Panc1 (cell line): Measurements from ENCODE around the gene NEAT1. TPM values are rescaled to one million over a fixed set of nuclear protein-coding genes. Genes with fewer than 3 reads are reported as not detected.

ENCODE experiments used
- ATAC-seq: fragments of 200-7000 bp; cut with Tn5 transposase; 2 replicates; pipeline ENCODE4 v1.9.1; 2020; ENCODE audit warnings: mild to moderate bottlenecking, moderate library complexity
- BruUV-seq: library from RNA; stranded (reverse); fragments of 400-500 nt; replicated peaks from 2 replicates; lab custom pipeline; 2021; lab: Mats Ljungman, UMichigan
- CTCF ChIA-PET: fragments of 300-600 bp; sonication (Branson Sonifier 250); formaldehyde crosslinking; loops from one replicate; lab custom pipeline; 2022; ENCODE audit warnings: antibody characterized with exemption; lab: Charles Lee
- POLR2A ChIA-PET: fragments of 300-600 bp; sonication (Branson Sonifier 250); formaldehyde crosslinking; loops from one replicate; lab custom pipeline; 2022; ENCODE audit warnings: antibody characterized with exemption; lab: Charles Lee
- DNase-seq: peaks from one replicate; pipeline ENCODE4 v3.0.0-alpha.2; 2010; ENCODE audit warnings: low read depth, low spot score
- H3K27ac ChIP-seq: 2 replicates; pipeline ENCODE4 v1.5.1; 2011; ENCODE audit warnings: mild to moderate bottlenecking, low read length, inconsistent platforms
- H3K27me3 ChIP-seq: fragments of 200-500 bp; sonication (Bioruptor generic); 2 replicates; pipeline ENCODE4 v1.6.0; 2014; ENCODE audit warnings: low read length, inconsistent platforms; ENCODE audit not compliant: control insufficient read depth, insufficient read depth
- H3K36me3 ChIP-seq: fragments of 200-500 bp; sonication (Bioruptor generic); 2 replicates; pipeline ENCODE4 v1.5.1; 2014; ENCODE audit warnings: inconsistent platforms, mild to moderate bottlenecking, low read length, moderate library complexity; ENCODE audit not compliant: control insufficient read depth, insufficient read depth
- H3K4me1 ChIP-seq: 2 replicates; pipeline ENCODE4 v1.5.1; 2011; ENCODE audit warnings: inconsistent platforms, mild to moderate bottlenecking, low read length, moderate library complexity; ENCODE audit not compliant: control insufficient read depth, insufficient read depth
- H3K4me3 ChIP-seq, 2 experiments: 2 replicates each; pipeline ENCODE4 v1.5.1; 2011 to 2012; ENCODE audit warnings: low read depth in 2 of 2, low read length in 2 of 2, mild to moderate bottlenecking in 2 of 2, inconsistent platforms in 1 of 2, moderate library complexity in 1 of 2
- H3K9me3 ChIP-seq: fragments of 200-500 bp; sonication (Bioruptor generic); 2 replicates; pipeline ENCODE4 v1.5.1; 2014; ENCODE audit warnings: low read depth, mild to moderate bottlenecking, inconsistent platforms, low read length, moderate library complexity; ENCODE audit not compliant: control insufficient read depth, insufficient read depth
- POLR2AphosphoS5 ChIP-seq: IDR thresholded peaks from 2 replicates; pipeline ENCODE4 v1.6.1; 2012; ENCODE audit warnings: mild to moderate bottlenecking, low read depth, low read length, moderate library complexity
- SIN3A ChIP-seq: IDR thresholded peaks from 2 replicates; pipeline ENCODE4 v1.6.1; 2012; ENCODE audit warnings: low read depth, mild to moderate bottlenecking, low read length, moderate library complexity, borderline replicate concordance; ENCODE audit not compliant: insufficient read depth
- TCF7L2 ChIP-seq: IDR thresholded peaks from 2 replicates; pipeline ENCODE4 v1.6.1; 2011; ENCODE audit warnings: mild to moderate bottlenecking, low read depth, low read length, inconsistent platforms
- in situ Hi-C: cut with HindIII; loops from 2 replicates; pipeline ENCODE4 v1.10.0; 2016; ENCODE audit warnings: low sequenced_read_pairs, low pct_unique_long_range_greater_than_20kb
- intact Hi-C: fragments of 100-400 bp; cut with micrococcal nuclease; formaldehyde crosslinking; loops from one replicate; pipeline ENCODE4 v1.10.0; 2022; ENCODE audit not compliant: unreplicated experiment
- total RNA-seq: library from RNA; stranded (reverse); gene quantifications from one replicate; pipeline ENCODE4 v1.2.1, GENCODE V29; 2021; ENCODE audit not compliant: unreplicated experiment
- TF ChIP-seq, protein P1 (sequence below), 2 experiments: IDR thresholded peaks; 2 replicates each; pipeline ENCODE4 v1.6.1; 2011 to 2012; ENCODE audit warnings: low read depth in 2 of 2, control low read depth in 1 of 2, low read length in 1 of 2, mild to moderate bottlenecking in 1 of 2, moderate library complexity in 1 of 2; ENCODE audit not compliant: insufficient read depth in 1 of 2
- TF ChIP-seq, protein P2 (sequence below): fragments of 450-650 bp; IDR thresholded peaks from 2 replicates; pipeline ENCODE4 v1.5.1; 2017; ENCODE audit warnings: mild to moderate bottlenecking

The NEAT1 gene
- total RNA-seq, 1 experiment from 2014 or later, result 731 TPM

DNA sequence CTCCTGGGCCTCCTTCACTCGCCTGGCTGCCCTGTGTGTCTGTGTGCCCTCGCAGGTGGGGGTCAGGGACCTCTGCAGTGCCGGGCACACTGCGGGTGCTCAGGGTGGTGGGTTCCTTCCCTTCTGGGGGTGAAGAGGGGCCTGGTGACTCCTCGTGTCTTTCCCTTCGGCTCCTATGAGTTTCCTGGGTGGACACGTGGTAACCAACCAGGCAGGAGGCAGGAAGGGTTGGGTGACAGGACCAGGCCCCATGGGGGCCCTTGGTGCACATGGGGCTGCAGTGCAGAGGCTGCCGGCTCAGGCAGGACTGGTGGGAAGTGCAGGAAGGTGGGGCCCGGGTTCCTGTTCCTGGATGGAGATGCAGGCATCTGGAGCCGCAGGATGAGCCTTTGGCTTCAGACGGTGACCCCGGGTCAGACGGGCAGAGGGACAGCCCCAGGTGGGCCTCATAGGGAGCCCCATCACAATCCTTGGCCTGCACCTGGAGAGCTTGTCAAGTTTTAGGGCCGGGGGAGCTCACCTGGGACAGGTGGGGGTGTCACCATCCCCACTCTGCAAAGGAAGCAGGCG is 26.6 kb upstream of the NEAT1 start:
- H3K4me3 ChIP-seq, result no peak overlapping the region
- no peak for DNase-seq
- H3K4me1 ChIP-seq, result peaks cover 6% of the 10 kb centered on the region; the same call in 1 of the 2 replicates
- POLR2A ChIA-PET, result no interaction called here
- no peak for ATAC-seq
- in situ Hi-C loops, result no loop called here
- CTCF ChIA-PET, result no interaction called here
- BruUV-seq, result no TSS peak
- no peaks in the 10 kb centered on the region; the same call in 1 of the 2 replicates for H3K36me3 ChIP-seq
- intact Hi-C loops, result no loop called here
- no peaks in the 10 kb centered on the region for H3K9me3 ChIP-seq
- TF ChIP-seq SIN3A (no peak), TCF7L2 (no peak), POLR2AphosphoS5 (no peak)
- TF ChIP-seq, protein P1, sequence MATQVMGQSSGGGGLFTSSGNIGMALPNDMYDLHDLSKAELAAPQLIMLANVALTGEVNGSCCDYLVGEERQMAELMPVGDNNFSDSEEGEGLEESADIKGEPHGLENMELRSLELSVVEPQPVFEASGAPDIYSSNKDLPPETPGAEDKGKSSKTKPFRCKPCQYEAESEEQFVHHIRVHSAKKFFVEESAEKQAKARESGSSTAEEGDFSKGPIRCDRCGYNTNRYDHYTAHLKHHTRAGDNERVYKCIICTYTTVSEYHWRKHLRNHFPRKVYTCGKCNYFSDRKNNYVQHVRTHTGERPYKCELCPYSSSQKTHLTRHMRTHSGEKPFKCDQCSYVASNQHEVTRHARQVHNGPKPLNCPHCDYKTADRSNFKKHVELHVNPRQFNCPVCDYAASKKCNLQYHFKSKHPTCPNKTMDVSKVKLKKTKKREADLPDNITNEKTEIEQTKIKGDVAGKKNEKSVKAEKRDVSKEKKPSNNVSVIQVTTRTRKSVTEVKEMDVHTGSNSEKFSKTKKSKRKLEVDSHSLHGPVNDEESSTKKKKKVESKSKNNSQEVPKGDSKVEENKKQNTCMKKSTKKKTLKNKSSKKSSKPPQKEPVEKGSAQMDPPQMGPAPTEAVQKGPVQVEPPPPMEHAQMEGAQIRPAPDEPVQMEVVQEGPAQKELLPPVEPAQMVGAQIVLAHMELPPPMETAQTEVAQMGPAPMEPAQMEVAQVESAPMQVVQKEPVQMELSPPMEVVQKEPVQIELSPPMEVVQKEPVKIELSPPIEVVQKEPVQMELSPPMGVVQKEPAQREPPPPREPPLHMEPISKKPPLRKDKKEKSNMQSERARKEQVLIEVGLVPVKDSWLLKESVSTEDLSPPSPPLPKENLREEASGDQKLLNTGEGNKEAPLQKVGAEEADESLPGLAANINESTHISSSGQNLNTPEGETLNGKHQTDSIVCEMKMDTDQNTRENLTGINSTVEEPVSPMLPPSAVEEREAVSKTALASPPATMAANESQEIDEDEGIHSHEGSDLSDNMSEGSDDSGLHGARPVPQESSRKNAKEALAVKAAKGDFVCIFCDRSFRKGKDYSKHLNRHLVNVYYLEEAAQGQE (IDR thresholded peaks at IDR 0.05; ENCODE audit: insufficient read depth in 1 of 2, low read depth in 2 of 2, low read length in 1 of 2), result no peak
- TF ChIP-seq, protein P2, sequence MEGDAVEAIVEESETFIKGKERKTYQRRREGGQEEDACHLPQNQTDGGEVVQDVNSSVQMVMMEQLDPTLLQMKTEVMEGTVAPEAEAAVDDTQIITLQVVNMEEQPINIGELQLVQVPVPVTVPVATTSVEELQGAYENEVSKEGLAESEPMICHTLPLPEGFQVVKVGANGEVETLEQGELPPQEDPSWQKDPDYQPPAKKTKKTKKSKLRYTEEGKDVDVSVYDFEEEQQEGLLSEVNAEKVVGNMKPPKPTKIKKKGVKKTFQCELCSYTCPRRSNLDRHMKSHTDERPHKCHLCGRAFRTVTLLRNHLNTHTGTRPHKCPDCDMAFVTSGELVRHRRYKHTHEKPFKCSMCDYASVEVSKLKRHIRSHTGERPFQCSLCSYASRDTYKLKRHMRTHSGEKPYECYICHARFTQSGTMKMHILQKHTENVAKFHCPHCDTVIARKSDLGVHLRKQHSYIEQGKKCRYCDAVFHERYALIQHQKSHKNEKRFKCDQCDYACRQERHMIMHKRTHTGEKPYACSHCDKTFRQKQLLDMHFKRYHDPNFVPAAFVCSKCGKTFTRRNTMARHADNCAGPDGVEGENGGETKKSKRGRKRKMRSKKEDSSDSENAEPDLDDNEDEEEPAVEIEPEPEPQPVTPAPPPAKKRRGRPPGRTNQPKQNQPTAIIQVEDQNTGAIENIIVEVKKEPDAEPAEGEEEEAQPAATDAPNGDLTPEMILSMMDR, result no peak
- no peaks in the 10 kb centered on the region for H3K27me3 ChIP-seq
- no peak overlapping the region for H3K27ac ChIP-seq

DNA sequence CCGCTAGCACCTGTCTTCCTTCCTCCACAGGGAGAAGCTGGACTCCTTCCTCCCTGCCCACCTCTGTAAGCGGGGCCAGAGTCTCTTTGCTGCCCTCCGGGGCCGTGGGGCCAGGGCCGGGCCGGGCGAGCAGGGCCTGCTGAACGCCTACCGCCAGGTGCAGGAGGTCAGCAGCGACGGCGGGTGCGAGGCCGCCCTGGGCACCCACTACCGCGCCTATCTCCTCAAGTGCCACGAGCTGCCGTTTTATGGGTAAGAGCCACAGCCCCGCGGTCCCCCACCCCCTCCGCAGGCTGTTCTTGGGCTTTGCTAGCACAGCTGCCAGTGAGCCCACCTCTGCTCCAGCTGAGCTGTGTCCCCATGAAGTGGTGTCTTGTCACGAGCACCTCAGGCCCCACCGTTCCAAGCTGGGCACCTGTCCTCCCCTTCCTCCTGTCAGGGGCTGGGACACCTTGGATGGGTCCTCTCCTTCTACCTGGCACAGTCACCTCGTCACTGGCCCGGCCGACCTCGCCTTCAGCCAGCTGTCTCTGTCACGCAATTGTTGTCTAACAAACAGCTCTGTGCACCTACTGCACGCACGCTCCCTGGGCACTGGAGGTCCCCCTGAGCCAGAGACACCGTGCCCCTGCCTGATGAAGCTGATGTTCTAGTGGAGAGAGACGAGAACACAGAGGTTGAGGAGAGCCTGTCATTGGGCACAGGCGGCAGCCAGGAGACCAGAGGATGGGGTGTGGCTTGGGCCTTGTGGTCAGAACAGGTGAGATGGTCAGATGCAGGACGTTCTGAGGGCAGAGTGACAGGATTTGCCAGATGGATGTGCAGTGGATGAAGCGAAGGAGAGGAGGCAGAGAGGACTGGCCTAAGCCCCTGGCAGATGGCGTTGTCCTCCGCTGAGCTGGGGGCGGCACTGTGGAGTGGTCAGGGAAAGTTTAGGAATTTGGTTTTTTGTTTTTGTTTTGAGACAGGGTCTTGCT is 25.5 kb upstream of the NEAT1 start:
- ATAC-seq (no peak), DNase-seq (no peak)
- no peak for TF ChIP-seq TCF7L2
- no peak for TF ChIP-seq SIN3A
- TF ChIP-seq, protein P2, result no peak
- no peak for TF ChIP-seq POLR2AphosphoS5
- TF ChIP-seq, protein P1 (IDR thresholded peaks at IDR 0.05; ENCODE audit: insufficient read depth in 1 of 2, low read depth in 2 of 2, low read length in 1 of 2), result no peak
- ChIA-PET CTCF (interaction anchor here (0.6 kb wide), 1 partner anchor 197 kb away, joined by 4 read pairs; no protein-coding TSS in a partner anchor), POLR2A (no interaction called here)
- intact Hi-C loops, result no loop called here
- Histone ChIP-seq H3K4me1 (no peaks in the 10 kb centered on the region), H3K9me3 (no peaks in the 10 kb centered on the region), H3K4me3 (no peak overlapping the region), H3K27ac (no peak overlapping the region), H3K36me3 (no peaks in the 10 kb centered on the region; the same call in 1 of the 2 replicates), H3K27me3 (no peaks in the 10 kb centered on the region)
- in situ Hi-C loops, result no loop called here
- no TSS peak for BruUV-seq
